H1 (cell line): ENCODE measurements around the gene SSR2. TPM values are rescaled to one million over a fixed set of nuclear protein-coding genes. Genes with fewer than 3 reads are reported as not detected.

Experiments used
- CTCF ChIA-PET: fragments of 300-600 bp; sonication (Branson Sonifier 250); formaldehyde crosslinking; loops from one replicate; lab custom pipeline; 2021; ENCODE audit not compliant: partially characterized antibody; lab: Charles Lee
- POLR2A ChIA-PET: fragments of 300-600 bp; sonication (Branson Sonifier 250); formaldehyde crosslinking; loops from one replicate; lab custom pipeline; 2021; ENCODE audit warnings: inconsistent platforms; ENCODE audit not compliant: partially characterized antibody; lab: Charles Lee
- DNase-seq, 2 experiments: peaks; one replicate each; pipeline versions ENCODE4 v3.0.0 to v3.0.0-alpha.2; 2010 to 2022; ENCODE audit warnings: low spot score in 2 of 2, low read depth in 1 of 2, mixed read lengths in 1 of 2
- FAIRE-seq: peaks from 2 replicates; lab custom pipeline; 2011; peaks lifted over from hg19 to GRCh38; lab: Jason Lieb, UNC
- H2AFZ ChIP-seq: 2 replicates; pipeline ENCODE4 v1.8.1; 2012; ENCODE audit warnings: low read length, inconsistent platforms
- H2AK5ac ChIP-seq: 2 replicates; pipeline ENCODE4 v1.6.1; 2013; ENCODE audit warnings: low read depth, low read length
- H2BK120ac ChIP-seq: replicated peaks from 2 replicates; pipeline ENCODE3; 2013; ENCODE audit warnings: low read depth, low read length, inconsistent platforms
- H2BK12ac ChIP-seq: 2 replicates; pipeline ENCODE4 v1.6.1; 2013; ENCODE audit warnings: low read depth, low read length
- H2BK15ac ChIP-seq: 2 replicates; pipeline ENCODE4 v1.6.1; 2013; ENCODE audit warnings: low read length
- H2BK20ac ChIP-seq: 2 replicates; pipeline ENCODE4 v1.6.1; 2013; ENCODE audit warnings: low read length
- H2BK5ac ChIP-seq: 2 replicates; pipeline ENCODE4 v1.6.1; 2013; ENCODE audit warnings: low read depth, low read length
- H3K14ac ChIP-seq: 2 replicates; pipeline ENCODE4 v1.6.1; 2013; ENCODE audit warnings: inconsistent platforms; ENCODE audit not compliant: insufficient read length
- H3K18ac ChIP-seq: 2 replicates; pipeline ENCODE4 v1.6.1; 2013; ENCODE audit warnings: low read length; ENCODE audit errors: extremely low read depth
- H3K23ac ChIP-seq: 2 replicates; pipeline ENCODE4 v1.6.1; 2013; ENCODE audit warnings: inconsistent platforms; ENCODE audit not compliant: insufficient read length
- H3K23me2 ChIP-seq: 2 replicates; pipeline ENCODE4 v1.6.1; 2013; ENCODE audit warnings: low read depth, low read length
- H3K27ac ChIP-seq: 2 replicates; pipeline ENCODE4 v1.6.1; 2011; ENCODE audit warnings: low read depth, low read length, inconsistent platforms
- H3K27me3 ChIP-seq, 4 experiments: replicated peaks in 1 of 4; 1 replicate in 1 of 4; 2 replicates in 3 of 4; pipeline versions ENCODE4 v1.6.1 to v1.8.1; 2011 to 2013; ENCODE audit warnings: low read length in 3 of 4, mild to moderate bottlenecking in 3 of 4, inconsistent platforms in 2 of 4, mixed read lengths in 2 of 4, moderate library complexity in 1 of 4; ENCODE audit not compliant: control insufficient read depth in 3 of 4, insufficient read depth in 3 of 4; ENCODE audit errors: extremely low read depth in 1 of 4
- H3K36me3 ChIP-seq, 4 experiments: 2 replicates each; pipeline versions ENCODE4 v1.6.1 to v1.8.1; 2011 to 2013; ENCODE audit warnings: mild to moderate bottlenecking in 4 of 4, low read length in 3 of 4, moderate library complexity in 2 of 4, control low read depth in 1 of 4, inconsistent platforms in 1 of 4; ENCODE audit not compliant: insufficient read depth in 4 of 4, control insufficient read depth in 2 of 4
- H3K4ac ChIP-seq: replicated peaks from 2 replicates; pipeline ENCODE3; 2013; ENCODE audit warnings: low read length, low read depth, mixed read lengths, inconsistent platforms; ENCODE audit not compliant: insufficient read length
- H3K4me1 ChIP-seq, 4 experiments: replicated peaks in 1 of 4; 1 replicate in 1 of 4; 2 replicates in 3 of 4; pipeline versions ENCODE4 v1.6.1 to v1.8.1; 2011 to 2013; ENCODE audit warnings: low read length in 3 of 4, inconsistent platforms in 2 of 4, mixed read lengths in 1 of 4; ENCODE audit not compliant: insufficient read depth in 4 of 4, control insufficient read depth in 3 of 4
- H3K4me2 ChIP-seq, 2 experiments: 2 replicates each; pipeline versions ENCODE4 v1.6.1 to v1.8.1; 2011 to 2013; ENCODE audit warnings: low read depth in 2 of 2, low read length in 2 of 2, control low read depth in 1 of 2, inconsistent platforms in 1 of 2, mild to moderate bottlenecking in 1 of 2; ENCODE audit not compliant: insufficient read depth in 1 of 2
- H3K4me3 ChIP-seq, 4 experiments: fragments of 200-600, 300-600 bp in 1 of 4; sonication (generic), shearing (Covaris generic), sonication (Bioruptor Twin) in 1 of 4; 2 replicates each; pipeline versions ENCODE4 v1.5.1 to v1.8.1; 2011 to 2016; ENCODE audit warnings: low read length in 4 of 4, low read depth in 3 of 4, control low read depth in 2 of 4, inconsistent platforms in 2 of 4, mild to moderate bottlenecking in 2 of 4, mixed read lengths in 1 of 4, moderate library complexity in 1 of 4; ENCODE audit not compliant: insufficient read depth in 2 of 4; ENCODE audit errors: extremely low read depth in 1 of 4
- H3K56ac ChIP-seq: replicated peaks from 2 replicates; pipeline ENCODE3; 2013; ENCODE audit warnings: low read depth, mild to moderate bottlenecking, mixed read lengths, low read length, inconsistent platforms; ENCODE audit not compliant: insufficient read length
- H3K79me1 ChIP-seq: 2 replicates; pipeline ENCODE4 v1.6.1; 2013; ENCODE audit warnings: low read depth, low read length, control low read depth
- H3K79me2 ChIP-seq, 2 experiments: 2 replicates each; pipeline versions ENCODE4 v1.6.1 to v1.8.1; 2012 to 2013; ENCODE audit warnings: low read length in 2 of 2, mild to moderate bottlenecking in 2 of 2, inconsistent platforms in 1 of 2; ENCODE audit not compliant: insufficient read depth in 2 of 2, control insufficient read depth in 1 of 2
- H3K9ac ChIP-seq, 4 experiments: replicated peaks in 1 of 4; 1 replicate in 1 of 4; 2 replicates in 3 of 4; pipeline versions ENCODE4 v1.6.1 to v1.8.1; 2011 to 2013; ENCODE audit warnings: low read depth in 3 of 4, low read length in 3 of 4, control low read depth in 2 of 4, mild to moderate bottlenecking in 2 of 4, moderate library complexity in 2 of 4, inconsistent platforms in 1 of 4; ENCODE audit errors: extremely low read depth in 1 of 4
- H3K9me3 ChIP-seq, 2 experiments: 2 replicates each; pipeline versions ENCODE4 v1.6.1 to v1.8.1; 2012 to 2013; ENCODE audit warnings: mild to moderate bottlenecking in 2 of 2, moderate library complexity in 2 of 2, control low read depth in 1 of 2, inconsistent platforms in 1 of 2, low read depth in 1 of 2, low read length in 1 of 2, mixed read lengths in 1 of 2; ENCODE audit not compliant: insufficient read depth in 2 of 2
- H4K20me1 ChIP-seq, 2 experiments: replicated peaks in 1 of 2; 2 replicates each; pipeline versions ENCODE3 to v1.8.1; 2011 to 2013; ENCODE audit warnings: inconsistent platforms in 2 of 2, low read length in 2 of 2, mild to moderate bottlenecking in 1 of 2; ENCODE audit not compliant: insufficient read depth in 2 of 2, control insufficient read depth in 1 of 2
- H4K5ac ChIP-seq: 2 replicates; pipeline ENCODE4 v1.6.1; 2013; ENCODE audit warnings: low read length, low read depth, mixed read lengths, inconsistent platforms; ENCODE audit not compliant: insufficient read length
- H4K8ac ChIP-seq: 2 replicates; pipeline ENCODE4 v1.8.0; 2013; ENCODE audit warnings: mild to moderate bottlenecking, moderate library complexity, low read length, inconsistent platforms; ENCODE audit not compliant: insufficient read depth; ENCODE audit errors: extremely low read depth
- H4K91ac ChIP-seq: replicated peaks from 2 replicates; pipeline ENCODE3; 2013; ENCODE audit warnings: low read length, mixed read lengths, inconsistent platforms; ENCODE audit not compliant: insufficient read length
- BCL11A ChIP-seq, 2 experiments: IDR thresholded peaks; one replicate each; pipeline ENCODE4 v1.6.1; 2011; ENCODE audit warnings: low read depth in 2 of 2, low read length in 2 of 2, mild to moderate bottlenecking in 2 of 2
- CBX5 ChIP-seq: fragments of 300-800, 300-1000 bp; sonication (generic); IDR thresholded peaks from 2 replicates; pipeline ENCODE4 v1.7.1; 2016; ENCODE audit warnings: antibody characterized with exemption, low read length, low read depth
- CHD1 ChIP-seq: IDR thresholded peaks from 2 replicates; pipeline ENCODE4 v1.6.1; 2012; ENCODE audit warnings: low read depth, low read length, improper control_type of control experiment
- CREB1 ChIP-seq: IDR thresholded peaks from 2 replicates; pipeline ENCODE4 v1.6.1; 2012; ENCODE audit warnings: inconsistent platforms
- CTCF ChIP-seq, 3 experiments: IDR thresholded peaks; 1 replicate in 2 of 3; 2 replicates in 1 of 3; pipeline versions ENCODE4 v1.5.1 to v1.6.1; 2011; ENCODE audit warnings: low read length in 3 of 3, mild to moderate bottlenecking in 3 of 3, inconsistent platforms in 2 of 3, low read depth in 1 of 3, moderate library complexity in 1 of 3; ENCODE audit not compliant: insufficient read depth in 1 of 3; ENCODE audit errors: control extremely low read depth in 1 of 3
- POLR2AphosphoS5 ChIP-seq: IDR thresholded peaks from 2 replicates; pipeline ENCODE4 v1.6.1; 2011; ENCODE audit warnings: low read depth, low read length
- RXRA ChIP-seq: IDR thresholded peaks from 2 replicates; pipeline ENCODE4 v1.6.1; 2011; ENCODE audit warnings: low read depth, mild to moderate bottlenecking, low read length, moderate library complexity; ENCODE audit not compliant: insufficient read depth
- SIN3A ChIP-seq, 2 experiments: IDR thresholded peaks in 1 of 2; conservative IDR thresholded peaks in 1 of 2; 2 replicates each; pipeline ENCODE4 v1.6.1; 2011 to 2012; ENCODE audit warnings: low read length in 2 of 2, improper control_type of control experiment in 1 of 2, low read depth in 1 of 2, mild to moderate bottlenecking in 1 of 2
- TAF7 ChIP-seq: optimal IDR thresholded peaks from 2 replicates; pipeline ENCODE3; 2011; ENCODE audit warnings: low read depth, mild to moderate bottlenecking, inconsistent platforms, low read length, moderate library complexity, borderline replicate concordance
- TCF12 ChIP-seq: IDR thresholded peaks from 2 replicates; pipeline ENCODE4 v1.6.1; 2011; ENCODE audit warnings: low read depth, mild to moderate bottlenecking, low read length
- ZNF274 ChIP-seq: IDR thresholded peaks from 2 replicates; pipeline ENCODE4 v1.7.0; 2012; ENCODE audit warnings: low read length, borderline replicate concordance; ENCODE audit errors: extremely low read depth
- WGBS, 2 experiments: shearing (Covaris generic) in 1 of 2; methylation state at CpG; one replicate each; pipeline versions ENCODE4 v1.1.6 to v1.1.7; 2013 to 2015; ENCODE audit warnings: low lambda C conversion rate in 2 of 2, mixed read lengths in 2 of 2, inconsistent platforms in 1 of 2, low coverage in 1 of 2, missing lambda C conversion rate in 1 of 2; ENCODE audit not compliant: insufficient replicate concordance in 2 of 2, insufficient coverage in 1 of 2, insufficient read length in 1 of 2; ENCODE audit errors: extremely low coverage in 1 of 2, missing lambda C conversion rate in 1 of 2; 5-methylcytosine and 5-hydroxymethylcytosine counted together
- polyA plus RNA-seq, 7 experiments: library from polyadenylated mRNA; depleted of rRNA in 3 of 7; stranded (reverse) in 5 of 7; unstranded in 2 of 7; fragments of >200 nt in 5 of 7; fragments of 200-250 nt in 2 of 7; gene quantifications; 1 replicate in 5 of 7; 2 replicates in 1 of 7; 4 replicates in 1 of 7; pipeline versions ENCODE4 v1.2.1 to v1.2.3, GENCODE V29; 2011 to 2013; ENCODE audit warnings: missing spikeins in 2 of 7, mixed read lengths in 2 of 7
- total RNA-seq: library from RNA; stranded (reverse); fragmentation: NEBNext Ultra II Directional; extraction: Animal tissue kit (Norgen Biotek cat#: 25700); gene quantifications from 2 replicates; pipeline ENCODE4 v1.2.1, GENCODE V29; 2021

Gene SSR2
- total and polyA plus RNA-seq, 2 of the 8 experiments (the other 6 are each of a cell fraction or from before 2014, with no cell fraction given): 190 to 648 TPM

GRCh38 chr1:156048663-156049258, 28.0 kb upstream of the SSR2 start:
- no peaks in the 10 kb centered on the region for H3K27me3 ChIP-seq
- H4K8ac ChIP-seq: no peak overlapping the region
- H3K27ac ChIP-seq: no peak overlapping the region
- no peak for DNase-seq
- ChIA-PET CTCF (interaction anchor here (0.5 to 12.9 kb wide), 9 partner anchors 12 to 277 kb away, joined by 3 to 139 read pairs (median 4); no protein-coding TSS in a partner anchor), POLR2A (interaction anchor here (1.1 to 1.2 kb wide), 2 partner anchors 28 to 135 kb away, joined by 3 read pairs; partner anchors contain the start of gene SSR2)
- H3K4ac ChIP-seq: no peak overlapping the region
- H3K4me3 ChIP-seq: no peak overlapping the region
- no peak overlapping the region for H2BK120ac ChIP-seq
- no peak overlapping the region for H3K18ac ChIP-seq
- peaks cover 3% of the 10 kb centered on the region for H3K79me1 ChIP-seq
- H2AFZ ChIP-seq: no peak overlapping the region
- H4K20me1 ChIP-seq: no peaks in the 10 kb centered on the region
- peaks cover 12 to 28% (median 23%) of the 10 kb centered on the region in 4 experiments; a peak in 7 of 8 replicates for H3K36me3 ChIP-seq
- H3K4me1 ChIP-seq: no peaks in the 10 kb centered on the region
- no peak overlapping the region for H2AK5ac ChIP-seq
- FAIRE-seq: no peak
- H3K23me2 ChIP-seq: no peaks in the 10 kb centered on the region
- H3K14ac ChIP-seq: no peak overlapping the region
- no peak overlapping the region for H2BK15ac ChIP-seq
- H2BK12ac ChIP-seq: no peak overlapping the region
- 87% methylated on average over 3 of the region's 3 CpGs; no CpG with 5 or more reads in 1 of the 2 experiments for WGBS, 2 experiments
- no peak overlapping the region for H3K9ac ChIP-seq
- H3K9me3 ChIP-seq: no peaks in the 10 kb centered on the region
- no peak overlapping the region for H3K23ac ChIP-seq
- H3K4me2 ChIP-seq: no peak overlapping the region
- no peak overlapping the region for H2BK5ac ChIP-seq
- H3K56ac ChIP-seq: no peak overlapping the region
- no peak overlapping the region for H4K5ac ChIP-seq
- H3K79me2 ChIP-seq: peaks cover 0 to 18% of the 10 kb centered on the region in 2 experiments; a peak in 3 of 4 replicates
- no peak overlapping the region for H2BK20ac ChIP-seq
- H4K91ac ChIP-seq: no peak overlapping the region
- TF ChIP-seq BCL11A (IDR thresholded peaks at IDR 0.05; ENCODE audit: low read depth in 2 of 2, low read length in 2 of 2): no peak
- no peak for TF ChIP-seq TCF12
- no peak for TF ChIP-seq CHD1
- no peak for TF ChIP-seq CTCF (IDR thresholded peaks at IDR 0.05; ENCODE audit: control extremely low read depth in 1 of 3, insufficient read depth in 1 of 3, low read depth in 1 of 3, low read length in 3 of 3)
- no peak for TF ChIP-seq POLR2AphosphoS5
- TF ChIP-seq CREB1: no peak
- no peak for TF ChIP-seq CBX5
- no peak for TF ChIP-seq SIN3A (conservative IDR thresholded peaks at IDR 0.05 in 1 of 2, IDR thresholded peaks at IDR 0.05 in 1 of 2; ENCODE audit: low read depth in 1 of 2, low read length in 2 of 2)
- no peak for TF ChIP-seq ZNF274
- no peak for TF ChIP-seq RXRA
- TF ChIP-seq TAF7: no peak
